ENCODE measurements around the gene ATAD3B.

ATAD3B gene

GRCh38 chr1:1430114-1430982 is 41.2 kb upstream of the ATAD3B start:
- Mint-ChIP-seq H3K4me1 (ENCODE audit: low read depth) (peaks cover 4% of the 10 kb centered on the region), H3K27me3 (ENCODE audit: low read depth) (peaks cover 16% of the 10 kb centered on the region), H3K27ac (no peak overlapping the region), H3K36me3 (ENCODE audit: low read depth) (no peaks in the 10 kb centered on the region), H3K4me3 (no peak overlapping the region), H3K9me3 (no peaks in the 10 kb centered on the region)

GRCh38 chr1:1430992-1431844 is 40.3 kb upstream of the ATAD3B start:
- Mint-ChIP-seq H3K9me3 (no peaks in the 10 kb centered on the region), H3K4me3 (no peak overlapping the region), H3K27me3 (ENCODE audit: low read depth) (peaks cover 16% of the 10 kb centered on the region), H3K27ac (no peak overlapping the region), H3K36me3 (ENCODE audit: low read depth) (no peaks in the 10 kb centered on the region), H3K4me1 (ENCODE audit: low read depth) (peaks cover 4% of the 10 kb centered on the region)

- Mint-ChIP-seq H3K27me3 (ENCODE audit: low read depth) (peaks cover 16% of the 10 kb centered on the region), H3K4me3 (no peak overlapping the region), H3K4me1 (ENCODE audit: low read depth) (peaks cover 4% of the 10 kb centered on the region), H3K9me3 (no peaks in the 10 kb centered on the region), H3K27ac (no peak overlapping the region), H3K36me3 (ENCODE audit: low read depth) (no peaks in the 10 kb centered on the region)
Measured at GRCh38 chr1:1431845-1432273, 39.7 kb upstream of the ATAD3B start.

- Mint-ChIP-seq H3K27me3 (ENCODE audit: low read depth) (peaks cover 16% of the 10 kb centered on the region), H3K36me3 (ENCODE audit: low read depth) (no peaks in the 10 kb centered on the region), H3K27ac (no peak overlapping the region), H3K4me1 (ENCODE audit: low read depth) (peaks cover 4% of the 10 kb centered on the region), H3K9me3 (no peaks in the 10 kb centered on the region), H3K4me3 (no peak overlapping the region)
Measured at GRCh38 chr1:1432274-1432950, 39.2 kb upstream of the ATAD3B start.

- H3K27ac Mint-ChIP-seq: no peak overlapping the region
- H3K27me3 Mint-ChIP-seq (ENCODE audit: low read depth): peaks cover 16% of the 10 kb centered on the region
- no peak overlapping the region for H3K4me3 Mint-ChIP-seq
- H3K36me3 Mint-ChIP-seq (ENCODE audit: low read depth): no peaks in the 10 kb centered on the region
- H3K4me1 Mint-ChIP-seq (ENCODE audit: low read depth): peaks cover 4% of the 10 kb centered on the region
- no peaks in the 10 kb centered on the region for H3K9me3 Mint-ChIP-seq
Measured at GRCh38 chr1:1432951-1433803, 38.4 kb upstream of the ATAD3B start.

- Mint-ChIP-seq H3K4me3 (no peak overlapping the region), H3K27ac (no peak overlapping the region), H3K27me3 (ENCODE audit: low read depth) (peaks cover 11% of the 10 kb centered on the region), H3K36me3 (ENCODE audit: low read depth) (no peaks in the 10 kb centered on the region), H3K9me3 (no peaks in the 10 kb centered on the region), H3K4me1 (ENCODE audit: low read depth) (peaks cover 2% of the 10 kb centered on the region)
Measured at GRCh38 chr1:1433804-1434130, 37.8 kb upstream of the ATAD3B start.

GRCh38 chr1:1434131-1434823 is 37.3 kb upstream of the ATAD3B start:
- H3K4me3 Mint-ChIP-seq: peak overlapping the region; percentile 56
- H3K9me3 Mint-ChIP-seq: no peaks in the 10 kb centered on the region
- H3K27ac Mint-ChIP-seq: no peak overlapping the region
- H3K36me3 Mint-ChIP-seq (ENCODE audit: low read depth): no peaks in the 10 kb centered on the region
- peaks cover 11% of the 10 kb centered on the region for H3K27me3 Mint-ChIP-seq (ENCODE audit: low read depth)
- H3K4me1 Mint-ChIP-seq (ENCODE audit: low read depth): peaks cover 2% of the 10 kb centered on the region

- Mint-ChIP-seq H3K27me3 (ENCODE audit: low read depth) (peaks cover 6% of the 10 kb centered on the region), H3K4me1 (ENCODE audit: low read depth) (peaks cover 2% of the 10 kb centered on the region), H3K27ac (peak overlapping the region; percentile 55), H3K4me3 (peak overlapping the region; percentile 56), H3K9me3 (no peaks in the 10 kb centered on the region), H3K36me3 (ENCODE audit: low read depth) (no peaks in the 10 kb centered on the region)
Measured at GRCh38 chr1:1434824-1435105, 36.8 kb upstream of the ATAD3B start.

- peak within 1 kb of the TSS; percentile 55 for H3K27ac Mint-ChIP-seq
- no peaks in the 10 kb centered on the region for H3K36me3 Mint-ChIP-seq (ENCODE audit: low read depth)
- peaks cover 2% of the 10 kb centered on the region for H3K4me1 Mint-ChIP-seq (ENCODE audit: low read depth)
Measured at GRCh38 chr1:1435106-1435903, 36.3 kb upstream of the ATAD3B start, which contains the start of gene VWA1. TSS of gene VWA1 (plus strand) at chr1:1435690. CDS start at chr1:1435749, 59 bp downstream.

GRCh38 chr1:1435911-1436629 is 35.5 kb upstream of the ATAD3B start:
- H3K4me1 Mint-ChIP-seq (ENCODE audit: low read depth): peaks cover 2% of the 10 kb centered on the region
- H3K27ac Mint-ChIP-seq: no peak overlapping the region
- no peaks in the 10 kb centered on the region for H3K36me3 Mint-ChIP-seq (ENCODE audit: low read depth)
- H3K27me3 Mint-ChIP-seq (ENCODE audit: low read depth): peaks cover 3% of the 10 kb centered on the region
- peak overlapping the region; percentile 57 for H3K4me3 Mint-ChIP-seq
- H3K9me3 Mint-ChIP-seq: no peaks in the 10 kb centered on the region

More at GRCh38 chr1:1435106-1435903, 36.3 kb upstream of the ATAD3B start, which contains the start of gene VWA1:
- Mint-ChIP-seq H3K9me3 (no peaks in the 10 kb centered on the region), H3K4me3 (peak within 1 kb of the TSS; percentile 57), H3K27me3 (ENCODE audit: low read depth) (peaks cover 3% of the 10 kb centered on the region)

GRCh38 chr1:1436630-1437032 is 34.9 kb upstream of the ATAD3B start:
- Mint-ChIP-seq H3K27ac (no peak overlapping the region), H3K27me3 (ENCODE audit: low read depth) (peaks cover 3% of the 10 kb centered on the region), H3K4me3 (peak overlapping the region; percentile 57), H3K36me3 (ENCODE audit: low read depth) (no peaks in the 10 kb centered on the region), H3K4me1 (ENCODE audit: low read depth) (peaks cover 2% of the 10 kb centered on the region), H3K9me3 (no peaks in the 10 kb centered on the region)

- H3K27me3 Mint-ChIP-seq (ENCODE audit: low read depth): peaks cover 3% of the 10 kb centered on the region
- H3K36me3 Mint-ChIP-seq (ENCODE audit: low read depth): no peaks in the 10 kb centered on the region
- H3K4me3 Mint-ChIP-seq: no peak overlapping the region
- no peak overlapping the region for H3K27ac Mint-ChIP-seq
- peaks cover 2% of the 10 kb centered on the region for H3K4me1 Mint-ChIP-seq (ENCODE audit: low read depth)
- H3K9me3 Mint-ChIP-seq: no peaks in the 10 kb centered on the region
Measured at GRCh38 chr1:1437033-1437903, 34.3 kb upstream of the ATAD3B start.

Measured in T-helper 1 cell treated with Interleukin-12 subunit alpha and Interleukin-12 subunit beta and Interleukin-4 antibody, amounts not matched to agents 30 μg/mL and 1 μg/mL, for 36 hours (primary cell).